HG03175 (cell line): ENCODE measurements around the gene ARMC9.

Experiments used
- ATAC-seq: cut with Tn5 transposase; IDR thresholded peaks from one replicate; pipeline ENCODE4 v1.9.1; 2021; ENCODE audit warnings: mild to moderate bottlenecking, moderate library complexity; ENCODE audit not compliant: unreplicated experiment

ARMC9 gene

GRCh38 chr2:231376857-231377256, 178.4 kb downstream of the ARMC9 start:
- no peak for ATAC-seq

GRCh38 chr2:231378026-231378722, 179.7 kb downstream of the ARMC9 start:
- ATAC-seq, result no peak

- ATAC-seq, result no peak
Measured at GRCh38 chr2:231379266-231380215, 181.1 kb downstream of the ARMC9 start.

- no peak for ATAC-seq
Measured at GRCh38 chr2:231380307-231380706, 181.9 kb downstream of the ARMC9 start.

GRCh38 chr2:231380991-231381847, 182.8 kb downstream of the ARMC9 start:
- no peak for ATAC-seq

GRCh38 chr2:231382116-231382515, 183.7 kb downstream of the ARMC9 start:
- ATAC-seq, result no peak

GRCh38 chr2:231383416-231384108, 185.1 kb downstream of the ARMC9 start:
- ATAC-seq, result no peak

- no peak for ATAC-seq
Measured at GRCh38 chr2:231384109-231384435, 185.6 kb downstream of the ARMC9 start.

GRCh38 chr2:231384970-231385369, 186.5 kb downstream of the ARMC9 start:
- ATAC-seq, result no peak

- ATAC-seq, result no peak
Measured at GRCh38 chr2:231385429-231385828, 187.0 kb downstream of the ARMC9 start.

- no peak for ATAC-seq
Measured at GRCh38 chr2:231386446-231386845, 188.0 kb downstream of the ARMC9 start.

GRCh38 chr2:231387904-231388724, 189.7 kb downstream of the ARMC9 start:
- no peak for ATAC-seq

GRCh38 chr2:231388725-231389346, 190.4 kb downstream of the ARMC9 start:
- ATAC-seq, result no peak

GRCh38 chr2:231390667-231391066, 192.2 kb downstream of the ARMC9 start:
- no peak for ATAC-seq

- ATAC-seq, result peak; percentile 17
Measured at GRCh38 chr2:231391981-231392380, 193.6 kb downstream of the ARMC9 start.

GRCh38 chr2:231392431-231393148, 194.2 kb downstream of the ARMC9 start:
- ATAC-seq, result no peak

- peak; percentile 47 for ATAC-seq
Measured at GRCh38 chr2:231393149-231394131, 195.0 kb downstream of the ARMC9 start.
